ENCODE measurements around the gene SMPD2. TPM values are rescaled to one million over a fixed set of nuclear protein-coding genes. Genes with fewer than 3 reads are reported as not detected.

Gene SMPD2, protein sequence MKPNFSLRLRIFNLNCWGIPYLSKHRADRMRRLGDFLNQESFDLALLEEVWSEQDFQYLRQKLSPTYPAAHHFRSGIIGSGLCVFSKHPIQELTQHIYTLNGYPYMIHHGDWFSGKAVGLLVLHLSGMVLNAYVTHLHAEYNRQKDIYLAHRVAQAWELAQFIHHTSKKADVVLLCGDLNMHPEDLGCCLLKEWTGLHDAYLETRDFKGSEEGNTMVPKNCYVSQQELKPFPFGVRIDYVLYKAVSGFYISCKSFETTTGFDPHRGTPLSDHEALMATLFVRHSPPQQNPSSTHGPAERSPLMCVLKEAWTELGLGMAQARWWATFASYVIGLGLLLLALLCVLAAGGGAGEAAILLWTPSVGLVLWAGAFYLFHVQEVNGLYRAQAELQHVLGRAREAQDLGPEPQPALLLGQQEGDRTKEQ
- total RNA-seq (2022) = 17.7 and 19.9 TPM in 2 replicates
- Bru-seq, nascent RNA = percentile 69 among the genes with signal in this experiment
- percentile 54 among the genes with signal in this experiment for BruChase-seq, experiment 1, labeled RNA remaining after a 6-hour chase
- percentile 51 among the genes with signal in this experiment for BruChase-seq, experiment 2, labeled RNA remaining after a 2-hour chase
- long read RNA-seq, transcript SMPD2-201 (10 exons, 1,645 nt) = major isoform, 35 of 41 reads
- long read RNA-seq, partial matches to known transcripts = 2 of 41 reads
- long read RNA-seq, other reads (novel, unspliced or antisense) = 4 of 41 reads

DNA sequence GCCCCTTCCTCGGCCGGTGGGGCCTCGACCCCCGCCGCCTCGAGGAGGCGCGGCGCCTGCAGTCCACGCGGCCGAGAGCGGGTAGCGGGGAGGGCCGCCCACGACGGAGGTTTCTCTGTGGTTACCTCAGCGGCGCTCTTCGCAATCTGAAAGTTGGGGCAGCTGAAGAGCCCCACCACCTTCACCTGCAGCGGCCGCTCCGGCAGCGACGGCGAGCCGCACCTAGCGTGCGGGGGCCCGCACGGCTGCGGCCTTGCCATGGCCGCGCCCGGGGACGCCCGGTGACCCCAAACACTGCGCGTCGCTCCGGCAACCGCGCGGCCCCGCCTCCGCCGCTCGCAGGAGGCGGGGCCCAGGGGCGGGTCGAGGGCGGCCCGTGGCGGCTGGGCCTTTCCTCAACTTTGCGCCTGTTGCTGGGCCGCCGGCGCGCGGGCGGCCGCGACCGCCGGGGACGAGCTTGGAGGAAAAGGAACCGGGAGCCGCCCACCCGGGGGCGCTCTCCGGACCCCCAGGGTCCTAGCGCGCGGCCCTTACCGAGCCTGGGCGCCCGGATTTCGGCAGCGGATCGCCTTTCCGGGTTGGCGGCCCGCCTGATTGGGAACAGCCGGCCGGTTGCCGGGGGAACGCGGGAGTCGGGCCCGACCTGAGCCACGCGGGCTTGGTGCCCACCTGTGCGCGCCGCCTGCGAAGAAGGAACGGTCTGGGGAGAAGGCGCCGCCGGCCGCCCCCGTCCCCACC, at the start of gene SMPD2, which contains the start of gene PPIL6:
Gene SMPD2 (plus strand): TSS at position 394 of the 738 bp plus-strand sequence. CDS start 398 bp downstream, outside the sequence.
Gene PPIL6 (minus strand): TSS at position 298 of the 738 bp plus-strand sequence. CDS start 38 bp downstream, at position 260.
- DNase-seq (ENCODE audit: unreplicated experiment) = peak; percentile 82
- POLR2A ChIA-PET = interaction anchor here (0.6 to 9.4 kb wide), 16 partner anchors 10 to 432 kb away, joined by 3 to 93 read pairs (median 5); partner anchors contain the start of genes CD164, MICAL1 and ZBTB24
- no TSS peak for BruUV-seq (replicated peaks)
- TF ChIP-seq, protein P1, sequence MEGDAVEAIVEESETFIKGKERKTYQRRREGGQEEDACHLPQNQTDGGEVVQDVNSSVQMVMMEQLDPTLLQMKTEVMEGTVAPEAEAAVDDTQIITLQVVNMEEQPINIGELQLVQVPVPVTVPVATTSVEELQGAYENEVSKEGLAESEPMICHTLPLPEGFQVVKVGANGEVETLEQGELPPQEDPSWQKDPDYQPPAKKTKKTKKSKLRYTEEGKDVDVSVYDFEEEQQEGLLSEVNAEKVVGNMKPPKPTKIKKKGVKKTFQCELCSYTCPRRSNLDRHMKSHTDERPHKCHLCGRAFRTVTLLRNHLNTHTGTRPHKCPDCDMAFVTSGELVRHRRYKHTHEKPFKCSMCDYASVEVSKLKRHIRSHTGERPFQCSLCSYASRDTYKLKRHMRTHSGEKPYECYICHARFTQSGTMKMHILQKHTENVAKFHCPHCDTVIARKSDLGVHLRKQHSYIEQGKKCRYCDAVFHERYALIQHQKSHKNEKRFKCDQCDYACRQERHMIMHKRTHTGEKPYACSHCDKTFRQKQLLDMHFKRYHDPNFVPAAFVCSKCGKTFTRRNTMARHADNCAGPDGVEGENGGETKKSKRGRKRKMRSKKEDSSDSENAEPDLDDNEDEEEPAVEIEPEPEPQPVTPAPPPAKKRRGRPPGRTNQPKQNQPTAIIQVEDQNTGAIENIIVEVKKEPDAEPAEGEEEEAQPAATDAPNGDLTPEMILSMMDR (IDR thresholded peaks at IDR 0.05; ENCODE audit: unreplicated experiment) = no peak
- Mint-ChIP-seq H3K9me3 (ENCODE audit: unreplicated experiment) (no peaks in the 10 kb centered on the region), H3K36me3 (ENCODE audit: insufficient read depth, unreplicated experiment) (peaks cover 18% of the 10 kb centered on the region), H3K27ac (ENCODE audit: low read depth, unreplicated experiment) (peak within 1 kb of the TSS; percentile 96), H3K27me3 (ENCODE audit: insufficient read depth, unreplicated experiment) (no peaks in the 10 kb centered on the region), H3K4me1 (ENCODE audit: insufficient read depth, unreplicated experiment) (peaks cover 8% of the 10 kb centered on the region), H3K4me3 (ENCODE audit: unreplicated experiment) (peak within 1 kb of the TSS; percentile 89)
- intact Hi-C loops (cut with micrococcal nuclease) = loop anchor here (1.0 to 2.0 kb wide), 2 partner anchors 42 to 58 kb away; partner anchors contain the start of genes CD164 and ZBTB24
- CTCF ChIA-PET = interaction anchor here (0.6 to 2.9 kb wide), 11 partner anchors 10 to 599 kb away, joined by 3 to 25 read pairs (median 3); partner anchors contain the start of genes CD164 and MICAL1

DNA sequence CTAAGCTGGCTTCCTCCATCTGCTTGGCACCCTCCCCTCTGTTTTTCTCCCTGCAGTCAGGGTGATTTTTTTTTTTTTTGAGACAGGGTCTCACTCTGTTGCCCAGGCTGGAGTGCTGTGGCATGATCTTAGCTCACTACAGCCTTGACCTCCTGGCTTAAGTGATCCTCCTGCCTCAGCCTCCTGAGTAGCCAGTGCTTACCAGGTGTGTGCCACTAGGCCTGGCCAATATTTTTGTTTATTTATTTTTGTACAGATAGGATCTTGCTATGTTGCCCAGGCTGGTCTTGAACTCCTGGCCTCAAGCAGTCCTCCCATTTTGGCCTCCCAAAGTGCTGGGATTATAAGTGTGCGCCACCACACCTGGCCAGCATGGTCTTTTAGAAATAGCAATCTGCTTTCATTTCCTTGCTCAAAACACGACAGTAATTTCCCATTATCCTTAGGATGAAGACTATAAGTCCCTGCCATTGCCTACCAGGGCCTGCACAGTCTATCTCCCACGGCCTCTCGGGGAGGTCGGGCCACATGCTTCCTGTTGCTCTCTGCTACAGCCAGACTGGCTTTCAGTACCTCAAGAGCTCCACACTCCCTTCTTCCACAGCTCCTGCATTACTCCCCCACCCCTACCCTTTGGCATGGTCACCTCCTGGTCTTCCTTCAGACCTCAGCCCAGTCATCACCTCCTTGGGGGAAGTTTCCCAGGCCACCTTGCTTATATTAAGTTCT, 47.2 kb upstream of the SMPD2 start:
- no peak overlapping the region for H3K4me3 Mint-ChIP-seq (ENCODE audit: unreplicated experiment)

DNA sequence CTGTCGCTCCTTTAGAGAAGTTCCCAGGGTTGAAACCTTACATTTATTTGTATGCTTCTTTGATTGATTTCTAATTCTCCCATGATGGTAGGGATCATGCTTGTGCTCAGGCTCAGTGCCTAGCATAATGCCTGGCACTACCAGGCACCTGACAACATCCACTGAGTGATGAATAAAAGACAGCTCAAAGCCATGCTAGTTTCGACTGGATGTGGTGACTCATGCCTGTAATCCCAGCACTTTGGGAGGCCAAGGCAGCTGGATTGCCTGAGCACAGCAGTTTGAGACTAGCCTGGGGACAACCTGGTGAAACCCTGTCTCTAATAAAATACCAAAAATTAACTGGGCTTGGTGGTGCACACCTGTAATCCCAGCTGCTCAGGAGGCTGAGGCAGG, 46.6 kb upstream of the SMPD2 start:
- intact Hi-C loops (cut with micrococcal nuclease) = no loop called here
- CTCF ChIA-PET = interaction anchor here (0.6 to 2.9 kb wide), 6 partner anchors 8 to 1332 kb away, joined by 3 to 14 read pairs (median 4); partner anchors contain the start of gene CD164
- BruUV-seq (replicated peaks) = no TSS peak

More for the DNA sequence above, 47.2 kb upstream of the SMPD2 start:
- Mint-ChIP-seq H3K27me3 (ENCODE audit: insufficient read depth, unreplicated experiment) (no peaks in the 10 kb centered on the region), H3K27ac (ENCODE audit: low read depth, unreplicated experiment) (no peak overlapping the region), H3K36me3 (ENCODE audit: insufficient read depth, unreplicated experiment) (no peaks in the 10 kb centered on the region), H3K4me1 (ENCODE audit: insufficient read depth, unreplicated experiment) (peaks cover 21% of the 10 kb centered on the region), H3K9me3 (ENCODE audit: unreplicated experiment) (no peaks in the 10 kb centered on the region)
- no TSS peak for BruUV-seq (replicated peaks)
- ChIA-PET POLR2A (interaction anchor here (1.1 to 4.0 kb wide), 4 partner anchors 10 to 205 kb away, joined by 3 to 31 read pairs (median 4); partner anchors contain the start of genes CD164, PPIL6 and SMPD2), CTCF (interaction anchor here (0.9 to 2.9 kb wide), 3 partner anchors 10 to 212 kb away, joined by 3 to 14 read pairs (median 3); partner anchors contain the start of gene CD164)
- TF ChIP-seq, protein P1 (IDR thresholded peaks at IDR 0.05; ENCODE audit: unreplicated experiment) = no peak
- DNase-seq (ENCODE audit: unreplicated experiment) = no peak
- intact Hi-C loops (cut with micrococcal nuclease) = no loop called here

More for the DNA sequence above, 46.6 kb upstream of the SMPD2 start:
- POLR2A ChIA-PET = interaction anchor here (1.1 to 4.0 kb wide), 3 partner anchors 10 to 206 kb away, joined by 3 to 31 read pairs (median 6); partner anchors contain the start of genes CD164, PPIL6 and SMPD2
- peak; percentile 74 for DNase-seq (ENCODE audit: unreplicated experiment)
- TF ChIP-seq, protein P1 (IDR thresholded peaks at IDR 0.05; ENCODE audit: unreplicated experiment) = no peak
- H3K27me3 Mint-ChIP-seq (ENCODE audit: insufficient read depth, unreplicated experiment) = no peaks in the 10 kb centered on the region
- H3K36me3 Mint-ChIP-seq (ENCODE audit: insufficient read depth, unreplicated experiment) = no peaks in the 10 kb centered on the region
- no peaks in the 10 kb centered on the region for H3K9me3 Mint-ChIP-seq (ENCODE audit: unreplicated experiment)
- H3K4me3 Mint-ChIP-seq (ENCODE audit: unreplicated experiment) = no peak overlapping the region
- H3K27ac Mint-ChIP-seq (ENCODE audit: low read depth, unreplicated experiment) = no peak overlapping the region
- H3K4me1 Mint-ChIP-seq (ENCODE audit: insufficient read depth, unreplicated experiment) = peaks cover 21% of the 10 kb centered on the region
